B cell (primary cell): ENCODE measurements around the gene TSPAN1. TPM values are rescaled to one million over a fixed set of nuclear protein-coding genes. Genes with fewer than 3 reads are reported as not detected.
"Not testable (repeated sequence)": the region's sequence is repeated elsewhere in the genome, so short reads cannot be mapped to it uniquely, and the experiment has no call there.

Experiments used
- ATAC-seq: fragments of 200-7000 bp; cut with Tn5 transposase; one replicate; pipeline ENCODE4 v1.10.0; 2021; ENCODE audit warnings: low read depth, mild to moderate bottlenecking, moderate number of reproducible peaks, moderate library complexity
- CTCF ChIA-PET: fragments of 350-600 bp; sonication (Branson Sonifier 250); formaldehyde crosslinking; loops from one replicate; lab custom pipeline; 2021; ENCODE audit warnings: antibody characterized with exemption, inconsistent platforms; lab: Charles Lee
- POLR2A ChIA-PET: fragments of 350-600 bp; sonication (Branson Sonifier 250); formaldehyde crosslinking; loops from one replicate; lab custom pipeline; 2021; ENCODE audit warnings: antibody characterized with exemption; lab: Charles Lee
- DNase-seq: peaks from one replicate; pipeline ENCODE4 v3.0.0; 2013
- H2AFZ ChIP-seq: 2 replicates; pipeline ENCODE4 v1.6.1; 2012; ENCODE audit warnings: mild to moderate bottlenecking, low read depth, low read length; ENCODE audit not compliant: insufficient read depth, poor library complexity, severe bottlenecking
- H3K27ac ChIP-seq, 2 donors: 1 replicate in 1 of 2; 2 replicates in 1 of 2; pipeline ENCODE4 v1.5.1; 2012 to 2013; ENCODE audit warnings: low read length in 2 of 2, mild to moderate bottlenecking in 2 of 2, moderate library complexity in 1 of 2
- H3K27me3 ChIP-seq, 4 experiments: fragments of 200-600 bp in 1 of 4; sonication (generic) in 1 of 4; replicated peaks in 1 of 4; 1 replicate in 2 of 4; 2 replicates in 2 of 4; pipeline versions ENCODE4 v1.6.1 to v1.7.0; 2013 to 2016; ENCODE audit warnings: low read length in 3 of 4, mild to moderate bottlenecking in 2 of 4, mixed read lengths in 1 of 4, moderate library complexity in 1 of 4; ENCODE audit not compliant: insufficient read depth in 4 of 4, control insufficient read depth in 3 of 4; ENCODE audit errors: control extremely low read depth in 1 of 4
- H3K36me3 ChIP-seq, 2 experiments: replicated peaks in 1 of 2; 1 replicate in 1 of 2; 2 replicates in 1 of 2; pipeline versions ENCODE4 v1.6.1 to v1.7.1; 2013; ENCODE audit warnings: low read length in 1 of 2; ENCODE audit not compliant: insufficient read depth in 2 of 2, control insufficient read depth in 1 of 2; ENCODE audit errors: control extremely low read depth in 1 of 2, extremely low read depth in 1 of 2
- H3K4me1 ChIP-seq, 2 donors: fragments of 200-600 bp in 1 of 2; sonication (generic) in 1 of 2; 1 replicate in 1 of 2; 2 replicates in 1 of 2; pipeline versions ENCODE4 v1.5.1 to v1.6.1; 2013 to 2017; ENCODE audit warnings: low read length in 2 of 2; ENCODE audit not compliant: control insufficient read depth in 2 of 2, insufficient read depth in 2 of 2
- H3K4me2 ChIP-seq: replicated peaks from 2 replicates; pipeline ENCODE3; 2012; ENCODE audit warnings: mild to moderate bottlenecking, low read depth, low read length; ENCODE audit not compliant: poor library complexity, severe bottlenecking
- H3K4me3 ChIP-seq, 5 experiments: fragments of 200-600 bp in 1 of 5; sonication (generic) in 1 of 5; 1 replicate in 3 of 5; 2 replicates in 2 of 5; pipeline versions ENCODE4 v1.5.1 to v1.7.0; 2011 to 2016; ENCODE audit warnings: low read length in 4 of 5, mild to moderate bottlenecking in 4 of 5, low read depth in 2 of 5, control low read depth in 1 of 5, moderate library complexity in 1 of 5; ENCODE audit not compliant: insufficient read depth in 1 of 5; ENCODE audit errors: control extremely low read depth in 1 of 5, extremely low read depth in 1 of 5
- H3K79me2 ChIP-seq: fragments of 200-600 bp; sonication (generic); one replicate; pipeline ENCODE4 v1.6.0; 2016; ENCODE audit warnings: low read length; ENCODE audit not compliant: control insufficient read depth, insufficient read depth
- H3K9ac ChIP-seq: fragments of 200-600 bp; sonication (generic); 2 replicates; pipeline ENCODE4 v1.6.1; 2017; ENCODE audit warnings: mild to moderate bottlenecking, low read length, moderate library complexity
- H3K9me3 ChIP-seq, 3 donors: one replicate each; pipeline versions ENCODE4 v1.6.1 to v1.7.1; 2013; ENCODE audit warnings: low read length in 2 of 3; ENCODE audit not compliant: control insufficient read depth in 2 of 3, insufficient read depth in 1 of 3; ENCODE audit errors: control extremely low read depth in 1 of 3
- H4K20me1 ChIP-seq: 2 replicates; pipeline ENCODE4 v1.6.0; 2012; ENCODE audit warnings: mild to moderate bottlenecking, low read length; ENCODE audit not compliant: insufficient read depth, control insufficient read depth, poor library complexity, severe bottlenecking
- H3K27ac Mint-ChIP-seq: one replicate; pipeline ENCODE4 v1.8.0; 2021; ENCODE audit warnings: mixed read lengths
- H3K27me3 Mint-ChIP-seq: one replicate; pipeline ENCODE4 v1.8.0; 2021; ENCODE audit warnings: mixed read lengths
- H3K4me1 Mint-ChIP-seq: one replicate; pipeline ENCODE4 v1.8.0; 2021; ENCODE audit warnings: mixed read lengths
- H3K4me3 Mint-ChIP-seq: one replicate; pipeline ENCODE4 v1.8.0; 2021; ENCODE audit warnings: mixed read lengths
- H3K9me3 Mint-ChIP-seq: one replicate; pipeline ENCODE4 v1.8.0; 2022; ENCODE audit warnings: mixed read lengths; ENCODE audit not compliant: insufficient read depth
- EZH2 ChIP-seq: IDR thresholded peaks from 2 replicates; pipeline ENCODE4 v1.6.1; 2012; ENCODE audit warnings: borderline replicate concordance, low read depth, mild to moderate bottlenecking, moderate library complexity, low read length; ENCODE audit not compliant: insufficient read depth, poor library complexity, severe bottlenecking
- WGBS: methylation state at CpG from one replicate; pipeline ENCODE4 v1.1.5; 2013; ENCODE audit warnings: missing lambda C conversion rate; ENCODE audit not compliant: insufficient coverage; 5-methylcytosine and 5-hydroxymethylcytosine counted together
- intact Hi-C: fragments of 100-400 bp; cut with micrococcal nuclease; formaldehyde crosslinking; loops from one replicate; pipeline ENCODE4 v1.10.0; 2022
- polyA plus RNA-seq: library from polyadenylated mRNA; depleted of rRNA; stranded (reverse); fragments of >200 nt; gene quantifications from 2 replicates; pipeline ENCODE4 v1.2.3, GENCODE V29; 2012
- small RNA-seq: library from RNA; depleted of rRNA; stranded (forward); fragments of <200 nt; gene quantifications from one replicate; pipeline ENCODE3, GENCODE V24; 2012; ENCODE audit warnings: low replicate concordance, low read depth; ENCODE audit not compliant: insufficient read length
- total RNA-seq, 2 donors: library from RNA; stranded (reverse); fragments of 120-200 nt in 1 of 2; gene quantifications; 1 replicate in 1 of 2; 2 replicates in 1 of 2; pipeline versions ENCODE4 v1.2.3 to v1.2.4, GENCODE V29; 2013 to 2022
- TF ChIP-seq, protein P1 (sequence below): fragments of 200-600 bp; IDR thresholded peaks from one replicate; pipeline ENCODE4 v1.8.0; 2022; ENCODE audit warnings: antibody characterized with exemption, mild to moderate bottlenecking

Gene TSPAN1
- total and polyA plus RNA-seq, 2 donors (not counting 1 experiment from before 2014, with no cell fraction given): not detected

GRCh38 chr1:46224966-46225365 lies 50.1 kb downstream of the TSPAN1 start:
- H2AFZ ChIP-seq: no peak overlapping the region
- no peaks in the 10 kb centered on the region for H3K79me2 ChIP-seq
- ATAC-seq (no peak), DNase-seq (no peak)
- H3K4me1 ChIP-seq: peaks cover 0 to 3% of the 10 kb centered on the region in 2 donors
- Mint-ChIP-seq H3K4me1 (peaks cover 1% of the 10 kb centered on the region), H3K27me3 (no peaks in the 10 kb centered on the region), H3K27ac (no peak overlapping the region), H3K4me3 (no peak overlapping the region), H3K9me3 (no peaks in the 10 kb centered on the region)
- intact Hi-C loops: no loop called here
- no peak for TF ChIP-seq EZH2
- TF ChIP-seq, protein P1, sequence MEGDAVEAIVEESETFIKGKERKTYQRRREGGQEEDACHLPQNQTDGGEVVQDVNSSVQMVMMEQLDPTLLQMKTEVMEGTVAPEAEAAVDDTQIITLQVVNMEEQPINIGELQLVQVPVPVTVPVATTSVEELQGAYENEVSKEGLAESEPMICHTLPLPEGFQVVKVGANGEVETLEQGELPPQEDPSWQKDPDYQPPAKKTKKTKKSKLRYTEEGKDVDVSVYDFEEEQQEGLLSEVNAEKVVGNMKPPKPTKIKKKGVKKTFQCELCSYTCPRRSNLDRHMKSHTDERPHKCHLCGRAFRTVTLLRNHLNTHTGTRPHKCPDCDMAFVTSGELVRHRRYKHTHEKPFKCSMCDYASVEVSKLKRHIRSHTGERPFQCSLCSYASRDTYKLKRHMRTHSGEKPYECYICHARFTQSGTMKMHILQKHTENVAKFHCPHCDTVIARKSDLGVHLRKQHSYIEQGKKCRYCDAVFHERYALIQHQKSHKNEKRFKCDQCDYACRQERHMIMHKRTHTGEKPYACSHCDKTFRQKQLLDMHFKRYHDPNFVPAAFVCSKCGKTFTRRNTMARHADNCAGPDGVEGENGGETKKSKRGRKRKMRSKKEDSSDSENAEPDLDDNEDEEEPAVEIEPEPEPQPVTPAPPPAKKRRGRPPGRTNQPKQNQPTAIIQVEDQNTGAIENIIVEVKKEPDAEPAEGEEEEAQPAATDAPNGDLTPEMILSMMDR: no peak
- ChIA-PET POLR2A (no interaction called here), CTCF (interaction anchor here (0.7 to 3.5 kb wide), 12 partner anchors 8 to 189 kb away, joined by 3 to 52 read pairs (median 6); no protein-coding TSS in a partner anchor)
- no peaks in the 10 kb centered on the region for H3K9me3 ChIP-seq
- no peaks in the 10 kb centered on the region for H3K36me3 ChIP-seq
- H3K4me2 ChIP-seq: no peak overlapping the region
- H4K20me1 ChIP-seq: no peaks in the 10 kb centered on the region
- 92% methylated on average over 3 of the region's 4 CpGs for WGBS
- no peak overlapping the region for H3K9ac ChIP-seq
- H3K27me3 ChIP-seq: no peaks in the 10 kb centered on the region
- H3K4me3 ChIP-seq: no peak overlapping the region
- H3K27ac ChIP-seq: no peak overlapping the region

GRCh38 chr1:46231231-46231630 lies 56.3 kb downstream of the TSPAN1 start:
- H4K20me1 ChIP-seq, H3K27me3 ChIP-seq, H3K9me3 Mint-ChIP-seq, H3K27me3 Mint-ChIP-seq, H3K4me3 Mint-ChIP-seq, ATAC-seq, H3K4me1 Mint-ChIP-seq, H3K9ac ChIP-seq, CTCF ChIA-PET, H3K4me1 ChIP-seq, H3K36me3 ChIP-seq, intact Hi-C loops, H3K4me2 ChIP-seq, H3K79me2 ChIP-seq, H3K27ac ChIP-seq, H3K27ac Mint-ChIP-seq, DNase-seq, H2AFZ ChIP-seq, POLR2A ChIA-PET, H3K4me3 ChIP-seq, H3K9me3 ChIP-seq: not testable (repeated sequence)
- no CpG with 5 or more reads among the region's 3 CpGs for WGBS

Small RNAs within 50 kb of the gene (small RNA-seq; reads per million reads assigned to genes)
- gene AL672043.1: not detected

Other genes with a start within 250 kb of the TSPAN1 start
- 0.17 and 0.78 TPM in 2 replicates for gene PIK3R3, start 42.5 kb upstream of the TSPAN1 start, total RNA-seq
- 0.06 and 0.19 TPM in 2 replicates for gene PIK3R3, start 42.5 kb upstream of the TSPAN1 start, polyA plus RNA-seq
- gene P3R3URF, start 1.4 kb downstream of the TSPAN1 start, total RNA-seq: not detected in 2 replicates
- not detected in 2 replicates for gene P3R3URF, start 1.4 kb downstream of the TSPAN1 start, polyA plus RNA-seq
- 50.8 and 51.0 TPM in 2 replicates for gene POMGNT1, start 23.3 kb downstream of the TSPAN1 start, total RNA-seq
- 31.0 and 32.6 TPM in 2 replicates for gene POMGNT1, start 23.3 kb downstream of the TSPAN1 start, polyA plus RNA-seq
- 0.34 and 0.41 TPM in 2 replicates for gene LURAP1, start 28.2 kb downstream of the TSPAN1 start, total RNA-seq
- 0.09 and 0.27 TPM in 2 replicates for gene LURAP1, start 28.2 kb downstream of the TSPAN1 start, polyA plus RNA-seq
- gene RAD54L, start 72.7 kb downstream of the TSPAN1 start, total RNA-seq: 1.1 and 1.9 TPM in 2 replicates
- gene RAD54L, start 72.7 kb downstream of the TSPAN1 start, polyA plus RNA-seq: 0.57 and 1.1 TPM in 2 replicates
- gene LRRC41, start 128.5 kb downstream of the TSPAN1 start, total RNA-seq: 39.0 and 40.7 TPM in 2 replicates
- gene LRRC41, start 128.5 kb downstream of the TSPAN1 start, polyA plus RNA-seq: 15.6 and 20.1 TPM in 2 replicates
- 144 and 146 TPM in 2 replicates for gene UQCRH, start 128.6 kb downstream of the TSPAN1 start, total RNA-seq
- gene UQCRH, start 128.6 kb downstream of the TSPAN1 start, polyA plus RNA-seq: 310 and 380 TPM in 2 replicates
- gene NSUN4, start 165.7 kb downstream of the TSPAN1 start, total RNA-seq: 30.1 and 33.7 TPM in 2 replicates
- gene NSUN4, start 165.7 kb downstream of the TSPAN1 start, polyA plus RNA-seq: 17.6 and 21.3 TPM in 2 replicates
- gene FAAH, start 219.2 kb downstream of the TSPAN1 start, total RNA-seq: 5.6 and 10.0 TPM in 2 replicates
- 6.8 and 9.6 TPM in 2 replicates for gene FAAH, start 219.2 kb downstream of the TSPAN1 start, polyA plus RNA-seq